ENCODE data around the gene CACNB4.
"Not testable (repeated sequence)": the region's sequence is repeated elsewhere in the genome, so short reads cannot be mapped to it uniquely, and the experiment has no call there.

CACNB4 gene

DNA sequence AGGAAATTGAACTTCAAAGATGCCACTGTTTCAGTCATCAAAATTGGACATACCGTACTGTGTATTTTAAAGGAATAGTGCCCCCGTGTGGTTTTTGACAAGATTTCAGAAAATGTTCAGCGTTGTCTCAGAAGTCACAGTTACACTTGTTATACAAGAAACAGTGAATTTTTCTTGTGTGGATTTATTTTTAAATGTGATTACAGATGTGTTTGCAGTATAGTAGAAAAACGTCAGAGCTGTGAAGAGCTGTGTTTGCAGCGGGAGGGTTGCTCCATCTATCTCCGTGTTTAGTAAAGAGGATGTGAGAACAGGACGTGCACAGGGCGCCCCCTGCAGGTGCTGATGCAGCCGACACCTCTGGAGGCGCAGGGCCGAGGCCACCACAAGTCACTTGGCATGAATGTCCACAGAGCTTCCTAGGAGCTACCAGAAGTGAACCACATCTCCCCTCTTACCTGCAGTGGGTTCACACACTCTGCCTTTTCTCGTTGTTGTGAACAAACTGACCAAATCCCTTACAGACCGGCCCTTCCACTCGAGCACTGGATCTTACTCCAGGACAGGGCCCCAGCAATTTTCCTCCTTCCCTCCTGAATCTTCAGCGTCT lies 73.1 kb downstream of the CACNB4 start:
- Histone ChIP-seq H3K36me3 (no peaks in the 10 kb centered on the region), H3K4me1 (no peaks in the 10 kb centered on the region), H3K4me2 (peak overlapping the region; percentile 34), H3K4me3 (peak overlapping the region; percentile 46; the same call in 1 of the 2 replicates), H3K9me3 (no peaks in the 10 kb centered on the region), H3K9ac (no peak overlapping the region), H4K20me1 (no peaks in the 10 kb centered on the region), H3K27ac (no peak overlapping the region), H3K27me3 (no peaks in the 10 kb centered on the region)
- no peak for TF ChIP-seq Cebpa-rat (IDR thresholded peaks at IDR 0.05)

GRCh38 chr2:152024477-152024876 lies 74.4 kb downstream of the CACNB4 start:
- Histone ChIP-seq H4K20me1 (no peaks in the 10 kb centered on the region), H3K4me2 (no peak overlapping the region), H3K27me3 (no peaks in the 10 kb centered on the region), H3K27ac (no peak overlapping the region), H3K4me1 (no peaks in the 10 kb centered on the region), H3K36me3 (no peaks in the 10 kb centered on the region), H3K4me3 (no peak overlapping the region), H3K9ac (no peak overlapping the region), H3K9me3 (no peaks in the 10 kb centered on the region)
- no peak for TF ChIP-seq Cebpa-rat (IDR thresholded peaks at IDR 0.05)

DNA sequence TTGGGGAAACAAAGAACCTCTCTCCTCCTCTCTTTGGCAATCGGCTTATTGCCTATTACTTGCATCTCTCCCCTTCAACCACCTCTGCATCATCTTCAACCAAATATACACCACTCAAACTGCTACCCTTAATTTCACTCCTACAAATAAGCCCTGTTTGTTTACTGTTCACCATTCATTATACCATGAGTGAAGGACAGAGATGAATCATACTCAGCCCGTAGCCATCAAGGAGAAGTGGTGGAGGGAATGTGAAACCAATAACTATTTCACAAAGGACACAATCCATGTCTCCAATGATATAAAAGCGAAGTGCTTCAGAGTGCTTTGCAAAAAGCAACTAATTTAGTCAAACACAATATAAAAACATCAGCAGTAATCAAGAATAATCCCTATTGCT lies 76.8 kb downstream of the CACNB4 start:
- Histone ChIP-seq H3K4me2 (no peak overlapping the region), H3K27me3 (no peaks in the 10 kb centered on the region), H3K36me3 (no peaks in the 10 kb centered on the region), H3K4me3 (no peak overlapping the region), H3K9ac (no peak overlapping the region), H3K9me3 (no peaks in the 10 kb centered on the region), H3K27ac (no peak overlapping the region), H4K20me1 (no peaks in the 10 kb centered on the region), H3K4me1 (no peaks in the 10 kb centered on the region)
- no peak for TF ChIP-seq Cebpa-rat (IDR thresholded peaks at IDR 0.05)

GRCh38 chr2:152021001-152021400 lies 77.8 kb downstream of the CACNB4 start:
- not testable (repeated sequence) for H3K27me3 ChIP-seq

DNA sequence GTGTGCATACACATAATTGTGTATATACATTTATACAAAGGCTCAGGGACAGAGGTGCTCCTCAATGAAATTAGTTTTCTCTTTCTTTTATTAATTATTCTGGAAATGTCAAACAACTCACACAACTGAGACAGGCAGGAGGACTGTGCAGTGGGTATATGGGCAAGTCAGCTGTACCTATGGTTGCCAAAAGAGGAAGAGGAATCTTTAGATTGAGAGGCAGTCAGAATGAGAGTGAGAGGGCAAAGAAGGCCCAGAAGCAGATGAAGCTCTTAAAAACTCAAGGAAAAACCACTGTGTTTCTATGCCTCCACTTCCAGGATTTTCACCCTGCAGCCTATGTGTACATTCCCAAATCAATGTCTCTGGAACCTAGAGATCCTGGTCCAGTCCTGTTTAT lies 79.1 kb downstream of the CACNB4 start:
- Histone ChIP-seq H3K4me2 (no peak overlapping the region), H3K4me1 (no peaks in the 10 kb centered on the region)
- no peak for TF ChIP-seq Cebpa-rat (IDR thresholded peaks at IDR 0.05)

More at GRCh38 chr2:152021001-152021400, 77.8 kb downstream of the CACNB4 start:
- H3K4me3 ChIP-seq, H3K4me1 ChIP-seq, H3K36me3 ChIP-seq, H3K4me2 ChIP-seq, H3K9ac ChIP-seq, H3K9me3 ChIP-seq, H4K20me1 ChIP-seq, H3K27ac ChIP-seq: not testable (repeated sequence)

GRCh38 chr2:152016181-152017120 lies 82.4 kb downstream of the CACNB4 start:
- H3K27ac ChIP-seq, result no peak overlapping the region
- TF ChIP-seq Cebpa-rat (IDR thresholded peaks at IDR 0.05), result no peak
- H3K9me3 ChIP-seq, result no peaks in the 10 kb centered on the region
- H3K4me3 ChIP-seq, result no peak overlapping the region
- no peak overlapping the region for H3K4me2 ChIP-seq
- H4K20me1 ChIP-seq, result no peaks in the 10 kb centered on the region
- H3K4me1 ChIP-seq, result no peaks in the 10 kb centered on the region
- H3K9ac ChIP-seq, result no peak overlapping the region
- no peaks in the 10 kb centered on the region for H3K27me3 ChIP-seq
- H3K36me3 ChIP-seq, result no peaks in the 10 kb centered on the region

More for the DNA sequence above, 79.1 kb downstream of the CACNB4 start:
- no peaks in the 10 kb centered on the region for H3K9me3 ChIP-seq
- H4K20me1 ChIP-seq, result no peaks in the 10 kb centered on the region
- H3K9ac ChIP-seq, result no peak overlapping the region
- H3K27me3 ChIP-seq, result no peaks in the 10 kb centered on the region
- H3K36me3 ChIP-seq, result no peaks in the 10 kb centered on the region
- no peak overlapping the region for H3K27ac ChIP-seq
- H3K4me3 ChIP-seq, result no peak overlapping the region

- H3K9ac ChIP-seq, result no peak overlapping the region
- H3K4me1 ChIP-seq, result no peaks in the 10 kb centered on the region
- no peak overlapping the region for H3K4me3 ChIP-seq
- no peak for TF ChIP-seq Cebpa-rat (IDR thresholded peaks at IDR 0.05)
- no peaks in the 10 kb centered on the region for H3K9me3 ChIP-seq
- H3K36me3 ChIP-seq, result no peaks in the 10 kb centered on the region
- H3K4me2 ChIP-seq, result no peak overlapping the region
- H3K27me3 ChIP-seq, result no peaks in the 10 kb centered on the region
- H4K20me1 ChIP-seq, result no peaks in the 10 kb centered on the region
- H3K27ac ChIP-seq, result no peak overlapping the region
These were observed 83.3 kb downstream of the CACNB4 start for GRCh38 chr2:152015552-152015951.

GRCh38 chr2:152012697-152013096 lies 86.1 kb downstream of the CACNB4 start:
- Histone ChIP-seq H3K9ac (no peak overlapping the region), H3K36me3 (no peaks in the 10 kb centered on the region), H4K20me1 (no peaks in the 10 kb centered on the region), H3K27ac (no peak overlapping the region), H3K27me3 (no peaks in the 10 kb centered on the region), H3K4me3 (no peak overlapping the region), H3K4me1 (no peaks in the 10 kb centered on the region), H3K9me3 (no peaks in the 10 kb centered on the region), H3K4me2 (no peak overlapping the region)
- no peak for TF ChIP-seq Cebpa-rat (IDR thresholded peaks at IDR 0.05)

DNA sequence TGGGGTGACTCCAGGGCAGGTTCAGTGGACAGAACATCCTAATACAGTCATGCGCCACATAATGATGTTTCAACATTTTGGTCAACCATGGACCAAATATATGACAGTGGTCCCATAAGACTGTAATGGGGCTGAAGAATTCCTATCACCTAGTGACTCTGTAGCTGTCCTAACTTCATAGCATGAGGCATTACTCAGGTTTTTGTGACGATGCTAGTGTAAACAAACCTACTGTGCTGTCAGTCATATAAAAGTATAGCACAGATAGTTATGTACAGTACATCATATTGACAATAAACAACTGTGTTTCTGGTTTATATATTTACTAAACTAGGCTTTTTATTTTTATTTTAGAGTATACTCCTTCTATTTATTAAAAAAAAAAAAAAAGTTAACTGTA lies 87.1 kb downstream of the CACNB4 start:
- no peak overlapping the region for H3K4me2 ChIP-seq
- H3K4me1 ChIP-seq, result no peaks in the 10 kb centered on the region
- no peaks in the 10 kb centered on the region for H3K36me3 ChIP-seq
- no peaks in the 10 kb centered on the region for H3K9me3 ChIP-seq
- H3K9ac ChIP-seq, result no peak overlapping the region
- no peaks in the 10 kb centered on the region for H3K27me3 ChIP-seq
- no peak overlapping the region for H3K4me3 ChIP-seq
- no peaks in the 10 kb centered on the region for H4K20me1 ChIP-seq
- no peak for TF ChIP-seq Cebpa-rat (IDR thresholded peaks at IDR 0.05)
- no peak overlapping the region for H3K27ac ChIP-seq

DNA sequence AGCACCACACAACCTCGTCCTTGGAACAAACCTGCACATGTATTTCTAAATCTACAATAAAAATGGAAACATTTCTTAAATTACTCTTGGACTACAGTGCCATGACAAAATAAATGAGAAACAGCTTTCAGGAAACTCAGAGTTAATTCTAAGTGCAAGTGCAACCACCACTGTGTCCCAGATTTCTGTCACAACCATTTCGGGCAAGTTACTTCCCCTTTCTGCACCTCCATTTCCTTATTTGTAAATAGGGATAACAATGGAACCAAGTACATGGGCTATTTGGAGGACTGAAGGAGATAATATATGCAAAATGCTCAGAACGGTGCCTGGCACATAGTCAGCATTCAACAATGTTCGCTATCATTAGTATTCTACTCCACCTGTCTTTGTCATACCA lies 93.2 kb downstream of the CACNB4 start:
- H3K9me3 ChIP-seq, result peaks cover 6% of the 10 kb centered on the region; the same call in 1 of the 2 replicates
- no peak overlapping the region for H3K4me3 ChIP-seq
- no peak for TF ChIP-seq Cebpa-rat (IDR thresholded peaks at IDR 0.05)
- H3K4me2 ChIP-seq, result no peak overlapping the region
- H3K27ac ChIP-seq, result no peak overlapping the region
- H3K4me1 ChIP-seq, result peaks cover 9% of the 10 kb centered on the region; the same call in 1 of the 2 replicates
- H3K9ac ChIP-seq, result no peak overlapping the region
- H3K36me3 ChIP-seq, result no peaks in the 10 kb centered on the region
- H3K27me3 ChIP-seq, result no peaks in the 10 kb centered on the region
- no peaks in the 10 kb centered on the region for H4K20me1 ChIP-seq

DNA sequence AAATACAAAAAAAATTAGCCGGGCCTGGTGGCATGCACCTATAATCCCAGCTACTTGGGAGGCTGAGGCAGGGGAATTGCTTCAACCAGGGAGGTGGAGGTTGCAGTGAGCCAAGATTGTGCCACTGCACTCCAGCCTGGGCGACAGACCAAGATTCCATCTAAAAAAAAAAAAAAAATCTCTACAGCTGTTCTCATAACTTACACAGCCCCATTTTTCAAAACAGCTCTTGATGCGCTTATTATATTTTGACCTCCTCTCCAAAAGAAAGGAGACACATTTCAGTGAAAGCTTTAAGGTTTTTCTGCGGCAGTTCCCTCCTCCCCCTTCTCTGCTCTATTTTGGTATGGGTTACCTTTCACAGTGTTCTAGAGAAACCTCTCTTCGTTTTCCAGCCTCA lies 95.6 kb downstream of the CACNB4 start:
- H3K4me1 ChIP-seq, H3K36me3 ChIP-seq, H3K27ac ChIP-seq, H4K20me1 ChIP-seq, H3K4me2 ChIP-seq, H3K9me3 ChIP-seq, H3K4me3 ChIP-seq, H3K27me3 ChIP-seq, H3K9ac ChIP-seq: not testable (repeated sequence)

Data from BLaER1 (cell line).